Activated CD8-positive, alpha-beta memory T cell treated with anti-CD3 and anti-CD28 coated beads for 1 hour (primary cell): ENCODE data around the gene PDIK1L.

Experiments used
- DNase-seq, 2 donors: peaks; one replicate each; pipeline ENCODE4 v3.0.0-alpha.2; 2020; ENCODE audit warnings: low read depth in 1 of 2; ENCODE audit errors: extremely low read depth in 1 of 2

PDIK1L gene

GRCh38 chr1:26153966-26154532 lies 42.4 kb downstream of the PDIK1L start:
- DNase-seq = no peak

- no peak for DNase-seq
These were observed 43.1 kb downstream of the PDIK1L start for GRCh38 chr1:26154750-26155149.

GRCh38 chr1:26155370-26156284 lies 44.0 kb downstream of the PDIK1L start:
- DNase-seq = no peak

GRCh38 chr1:26156285-26157038 lies 44.8 kb downstream of the PDIK1L start:
- DNase-seq = no peak

- no peak for DNase-seq
These were observed 46.8 kb downstream of the PDIK1L start for GRCh38 chr1:26158271-26158907.

- DNase-seq = no peak
These were observed 47.5 kb downstream of the PDIK1L start, which contains the start of gene FAM110D for GRCh38 chr1:26158908-26159742. Gene FAM110D (plus strand): TSS chr1:26159079. CDS start chr1:26161292, 2,213 bp downstream.

GRCh38 chr1:26159743-26160039 lies 48.1 kb downstream of the PDIK1L start:
- no peak for DNase-seq

- DNase-seq = no peak
These were observed 49.1 kb downstream of the PDIK1L start for GRCh38 chr1:26160527-26161414.

- peak in 1 of 2 donors; percentile 13 for DNase-seq
These were observed 50.0 kb downstream of the PDIK1L start for GRCh38 chr1:26161415-26162219.

GRCh38 chr1:26162220-26162709 lies 50.6 kb downstream of the PDIK1L start:
- DNase-seq = no peak

- DNase-seq = no peak
These were observed 52.0 kb downstream of the PDIK1L start for GRCh38 chr1:26163684-26164035.

- DNase-seq = peak in 1 of 2 donors; percentile 44
These were observed 52.6 kb downstream of the PDIK1L start for GRCh38 chr1:26164036-26164860.

- DNase-seq = no peak
These were observed 53.5 kb downstream of the PDIK1L start for GRCh38 chr1:26164861-26165842.

- DNase-seq = no peak
These were observed 55.2 kb downstream of the PDIK1L start for GRCh38 chr1:26166719-26167281.

GRCh38 chr1:26168410-26169197 lies 57.0 kb downstream of the PDIK1L start, which contains the start of gene C1orf232:
Gene C1orf232 (minus strand): TSS chr1:26168963. CDS start chr1:26168499, 464 bp downstream.
- DNase-seq = no peak
